ENCODE measurements around the gene MYOG.
A peak's percentile ranks its signal among the peaks of the same experiment; 100 is the strongest.

Gene MYOG

GRCh38 chr1:203121186-203122015 is 35.6 kb upstream of the MYOG start:
- no peak for TF ChIP-seq TAF1 (IDR thresholded peaks at IDR 0.05; ENCODE audit: low read depth)
- no peak for TF ChIP-seq FOXM1 (IDR thresholded peaks at IDR 0.05; ENCODE audit: borderline replicate concordance, low read depth)
- TF ChIP-seq MAX (IDR thresholded peaks at IDR 0.05): no peak
- TF ChIP-seq USF1 (IDR thresholded peaks at IDR 0.05): no peak
- no peak for TF ChIP-seq ZBTB7A (IDR thresholded peaks at IDR 0.05; ENCODE audit: low read depth)
- TF ChIP-seq CEBPB (IDR thresholded peaks at IDR 0.05): no peak
- TF ChIP-seq YY1 (IDR thresholded peaks at IDR 0.05; ENCODE audit: low read depth): no peak
- TF ChIP-seq CREB1 (IDR thresholded peaks at IDR 0.05; ENCODE audit: low read depth): no peak
- no peak for TF ChIP-seq RAD21 (IDR thresholded peaks at IDR 0.05; ENCODE audit: low read depth)
- TF ChIP-seq REST (IDR thresholded peaks at IDR 0.05; ENCODE audit: low read depth): no peak
- TF ChIP-seq EP300 (IDR thresholded peaks at IDR 0.05; ENCODE audit: borderline replicate concordance): no peak

GRCh38 chr1:203120325-203121153 is 34.7 kb upstream of the MYOG start:
- no peak for TF ChIP-seq TCF12 (IDR thresholded peaks at IDR 0.05; ENCODE audit: low read depth)
- no peak for TF ChIP-seq YY1 (IDR thresholded peaks at IDR 0.05; ENCODE audit: low read depth)
- TF ChIP-seq NFIC (IDR thresholded peaks at IDR 0.05): no peak

GRCh38 chr1:203117611-203118575 is 32.1 kb upstream of the MYOG start:
- TF ChIP-seq RAD21 (IDR thresholded peaks at IDR 0.05; ENCODE audit: low read depth): peak; percentile 93
- TF ChIP-seq USF1 (IDR thresholded peaks at IDR 0.05): no peak
- TF ChIP-seq EGR1 (IDR thresholded peaks at IDR 0.05): peak; percentile 92

GRCh38 chr1:203116091-203116820 is 30.4 kb upstream of the MYOG start:
- no peak for TF ChIP-seq REST (IDR thresholded peaks at IDR 0.05; ENCODE audit: low read depth)
- TF ChIP-seq NFIC (IDR thresholded peaks at IDR 0.05): no peak
- TF ChIP-seq TAF1 (IDR thresholded peaks at IDR 0.05; ENCODE audit: low read depth): no peak
- TF ChIP-seq MAX (IDR thresholded peaks at IDR 0.05): no peak
- TF ChIP-seq EGR1 (IDR thresholded peaks at IDR 0.05): no peak
- no peak for TF ChIP-seq CREB1 (IDR thresholded peaks at IDR 0.05; ENCODE audit: low read depth)
- no peak for TF ChIP-seq FOXM1 (IDR thresholded peaks at IDR 0.05; ENCODE audit: borderline replicate concordance, low read depth)
- TF ChIP-seq USF1 (IDR thresholded peaks at IDR 0.05): no peak
- no peak for TF ChIP-seq TEAD4 (IDR thresholded peaks at IDR 0.05)
- no peak for TF ChIP-seq RAD21 (IDR thresholded peaks at IDR 0.05; ENCODE audit: low read depth)
- no peak for TF ChIP-seq CEBPB (IDR thresholded peaks at IDR 0.05)
- no peak for TF ChIP-seq YY1 (IDR thresholded peaks at IDR 0.05; ENCODE audit: low read depth)
- TF ChIP-seq ZBTB7A (IDR thresholded peaks at IDR 0.05; ENCODE audit: low read depth): no peak
- no peak for TF ChIP-seq TCF12 (IDR thresholded peaks at IDR 0.05; ENCODE audit: low read depth)
- no peak for TF ChIP-seq EP300 (IDR thresholded peaks at IDR 0.05; ENCODE audit: borderline replicate concordance)

Measured in Ishikawa (cell line).